HCT116 (cell line): ENCODE measurements around the gene NAALADL2. TPM values are rescaled to one million over a fixed set of nuclear protein-coding genes. Genes with fewer than 3 reads are reported as not detected.

Experiments
- ATAC-seq: fragments of 200-7000 bp; cut with Tn5 transposase; 2 replicates; pipeline ENCODE4 v1.9.1; 2020; ENCODE audit warnings: mild to moderate bottlenecking, moderate library complexity
- BruUV-seq: library from RNA; stranded (reverse); fragments of 400-500 nt; replicated peaks from 2 replicates; lab custom pipeline; 2021; lab: Mats Ljungman, UMichigan
- CTCF ChIA-PET: fragments of 300-600 bp; sonication (Branson Sonifier 250); formaldehyde crosslinking; loops from one replicate; lab custom pipeline; 2021; ENCODE audit warnings: antibody characterized with exemption; lab: Charles Lee
- POLR2A ChIA-PET: fragments of 300-600, 350-600 bp; sonication (Branson Sonifier 250); formaldehyde crosslinking; loops from one replicate; lab custom pipeline; 2021; ENCODE audit warnings: antibody characterized with exemption; lab: Charles Lee
- RAD21 ChIA-PET, 2 experiments: fragments of 300-600 bp; sonication (Branson Sonifier 250); formaldehyde crosslinking; loops; one replicate each; lab custom pipeline; 2023; ENCODE audit warnings: low total read pairs in 2 of 2; ENCODE audit not compliant: uncharacterized antibody in 2 of 2, unreplicated experiment in 2 of 2, low non-redundant PET in 1 of 2; lab: Charles Lee
- DNase-seq: peaks from one replicate; pipeline ENCODE4 v3.0.0-alpha.2; 2010; ENCODE audit warnings: low read depth, low spot score
- H2AFZ ChIP-seq: fragments of 200-600 bp; shearing (Covaris generic), sonication (generic); 2 replicates; pipeline ENCODE4 v1.6.1; 2017; ENCODE audit warnings: low read depth, mixed run types, mixed read lengths, antibody characterized with exemption, low read length; ENCODE audit not compliant: poor library complexity, severe bottlenecking
- H3K27ac ChIP-seq: 2 replicates; pipeline ENCODE4 v1.5.1; 2012; ENCODE audit warnings: low read depth, low read length
- H3K27me3 ChIP-seq: fragments of 200-600 bp; sonication (generic); 2 replicates; pipeline ENCODE4 v1.6.1; 2016; ENCODE audit warnings: mixed run types, low read length, mixed read lengths; ENCODE audit not compliant: insufficient read depth
- H3K36me3 ChIP-seq, 2 experiments: fragments of 200-500 bp in 1 of 2; fragments of 200-600 bp in 1 of 2; sonication (Bioruptor generic) in 1 of 2; sonication (generic) in 1 of 2; 2 replicates each; pipeline versions ENCODE4 v1.5.1 to v1.6.1; 2014 to 2016; ENCODE audit warnings: low read length in 2 of 2, inconsistent platforms in 1 of 2, mixed read lengths in 1 of 2, mixed run types in 1 of 2; ENCODE audit not compliant: insufficient read depth in 2 of 2, control insufficient read depth in 1 of 2
- H3K4me1 ChIP-seq, 2 experiments: fragments of 200-600 bp in 1 of 2; sonication (generic) in 1 of 2; 2 replicates each; pipeline versions ENCODE4 v1.5.1 to v1.6.1; 2012 to 2017; ENCODE audit warnings: low read length in 2 of 2, inconsistent platforms in 1 of 2, mild to moderate bottlenecking in 1 of 2, mixed read lengths in 1 of 2, mixed run types in 1 of 2, moderate library complexity in 1 of 2; ENCODE audit not compliant: insufficient read depth in 2 of 2, control insufficient read depth in 1 of 2
- H3K4me2 ChIP-seq: fragments of 200-600 bp; sonication (generic); 2 replicates; pipeline ENCODE4 v1.6.1; 2017; ENCODE audit warnings: mixed run types, low read length, mixed read lengths
- H3K4me3 ChIP-seq, 2 experiments: fragments of 200-600 bp in 1 of 2; sonication (generic) in 1 of 2; replicated peaks in 1 of 2; 2 replicates each; pipeline ENCODE4 v1.5.1; 2011 to 2016; ENCODE audit warnings: low read length in 2 of 2, control low read depth in 1 of 2, low read depth in 1 of 2, mild to moderate bottlenecking in 1 of 2, mixed read lengths in 1 of 2, mixed run types in 1 of 2
- H3K79me2 ChIP-seq: fragments of 200-600 bp; sonication (generic); 2 replicates; pipeline ENCODE4 v1.6.1; 2017; ENCODE audit warnings: mild to moderate bottlenecking, mixed run types, low read length, moderate library complexity, mixed read lengths; ENCODE audit not compliant: insufficient read depth
- H3K9ac ChIP-seq: fragments of 200-600 bp; sonication (generic); 2 replicates; pipeline ENCODE4 v1.6.1; 2016; ENCODE audit warnings: low read length, mixed read lengths
- H3K9me2 ChIP-seq: fragments of 200-600 bp; sonication (generic), shearing (Covaris generic); 2 replicates; pipeline ENCODE4 v1.6.1; 2017; ENCODE audit warnings: mixed run types, mild to moderate bottlenecking, moderate library complexity; ENCODE audit not compliant: insufficient read depth
- H3K9me3 ChIP-seq, 2 experiments: fragments of 200-500 bp in 1 of 2; fragments of 200-600 bp in 1 of 2; sonication (Bioruptor generic) in 1 of 2; sonication (generic) in 1 of 2; 2 replicates each; pipeline ENCODE4 v1.6.1; 2014 to 2017; ENCODE audit warnings: low read length in 2 of 2, mixed read lengths in 2 of 2, inconsistent platforms in 1 of 2, low read depth in 1 of 2, mild to moderate bottlenecking in 1 of 2, mixed run types in 1 of 2, moderate library complexity in 1 of 2; ENCODE audit not compliant: control insufficient read depth in 1 of 2, insufficient read depth in 1 of 2
- H4K20me1 ChIP-seq: fragments of 200-600 bp; sonication (generic), shearing (Covaris generic); 2 replicates; pipeline ENCODE4 v1.6.1; 2017; ENCODE audit warnings: mixed run types, mild to moderate bottlenecking, moderate library complexity; ENCODE audit not compliant: insufficient read depth
- CEBPB ChIP-seq: IDR thresholded peaks from 2 replicates; pipeline ENCODE4 v1.6.1; 2012; ENCODE audit warnings: low read depth
- EGR1 ChIP-seq: IDR thresholded peaks from 2 replicates; pipeline ENCODE4 v1.6.1; 2012; ENCODE audit warnings: low read depth
- EZH2phosphoT487 ChIP-seq: fragments of 200-600 bp; IDR thresholded peaks from 2 replicates; pipeline ENCODE4 v1.6.1; 2018; ENCODE audit warnings: antibody characterized with exemption, borderline replicate concordance
- FOSL1 ChIP-seq: IDR thresholded peaks from 2 replicates; pipeline ENCODE4 v1.6.1; 2012; ENCODE audit warnings: low read depth
- JUND ChIP-seq: IDR thresholded peaks from 2 replicates; pipeline ENCODE4 v1.6.1; 2012
- POLR2A ChIP-seq: IDR thresholded peaks from 2 replicates; pipeline ENCODE4 v1.7.0; 2011; ENCODE audit warnings: borderline replicate concordance; ENCODE audit not compliant: insufficient read depth, insufficient read length; ENCODE audit errors: extremely low read depth
- RAD21 ChIP-seq: IDR thresholded peaks from 2 replicates; pipeline ENCODE4 v1.6.1; 2012; ENCODE audit warnings: low read depth, mild to moderate bottlenecking
- SP1 ChIP-seq: IDR thresholded peaks from 2 replicates; pipeline ENCODE4 v1.6.1; 2012; ENCODE audit warnings: low read depth
- TCF7L2 ChIP-seq: IDR thresholded peaks from 2 replicates; pipeline ENCODE4 v1.7.0; 2011; ENCODE audit warnings: borderline replicate concordance, inconsistent platforms; ENCODE audit not compliant: insufficient read depth, insufficient read length; ENCODE audit errors: extremely low read depth
- YY1 ChIP-seq: IDR thresholded peaks from 2 replicates; pipeline ENCODE4 v1.6.1; 2011; ENCODE audit warnings: low read length, low read depth, moderate library complexity, mild to moderate bottlenecking; ENCODE audit not compliant: insufficient replicate concordance; ENCODE audit errors: extremely low read depth
- ZNF274 ChIP-seq: fragments of 200-500 bp; sonication (Bioruptor generic); IDR thresholded peaks from 2 replicates; pipeline ENCODE4 v1.6.1; 2014; ENCODE audit warnings: mild to moderate bottlenecking, low read depth, low read length, inconsistent platforms
- intact Hi-C: fragments of 100-400 bp; cut with micrococcal nuclease; formaldehyde crosslinking; loops from 2 replicates; pipeline ENCODE4 v1.10.0; 2022
- total RNA-seq: library from RNA; stranded (reverse); gene quantifications from one replicate; pipeline ENCODE4 v1.2.1, GENCODE V29; 2021; ENCODE audit not compliant: unreplicated experiment
- TF ChIP-seq, protein P1 (sequence below): IDR thresholded peaks from 2 replicates; pipeline ENCODE4 v1.6.1; 2012
- TF ChIP-seq, protein P2 (sequence below), 3 experiments: fragments of 200-600 bp in 1 of 3; sonication (generic) in 1 of 3; IDR thresholded peaks in 2 of 3; conservative IDR thresholded peaks in 1 of 3; 2 replicates each; pipeline ENCODE4 v1.5.1; 2012 to 2017; ENCODE audit warnings: low read depth in 2 of 3, low read length in 2 of 3, antibody characterized with exemption in 1 of 3, borderline replicate concordance in 1 of 3, control low read depth in 1 of 3, mild to moderate bottlenecking in 1 of 3, mixed read lengths in 1 of 3, mixed run types in 1 of 3, moderate library complexity in 1 of 3; ENCODE audit not compliant: insufficient read depth in 1 of 3
- TF ChIP-seq, protein P3 (sequence below): IDR thresholded peaks from 2 replicates; pipeline ENCODE4 v1.6.1; 2012; ENCODE audit warnings: low read depth

NAALADL2 gene
- total RNA-seq, 1 experiment from 2014 or later, result 2.9 TPM

DNA sequence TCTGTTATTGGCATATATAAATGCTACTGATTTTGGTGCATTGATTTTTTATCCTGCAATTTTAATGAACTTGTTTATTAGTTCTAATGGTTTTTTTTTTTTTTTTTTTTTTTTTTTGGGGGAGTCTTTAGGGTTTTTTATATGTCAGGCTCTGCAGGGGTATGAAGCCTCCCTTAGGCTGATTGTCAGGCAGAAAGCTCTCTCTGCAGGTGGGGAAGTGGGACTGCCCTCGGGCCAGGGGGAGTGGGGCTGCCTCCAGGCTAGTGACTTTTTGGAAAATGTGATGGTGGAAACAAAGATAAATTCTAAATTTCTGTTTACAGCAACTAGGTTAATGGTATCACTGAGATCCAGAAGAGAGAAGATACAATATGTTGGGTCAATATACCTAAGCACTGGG, 14.4 kb upstream of the NAALADL2 start:
- ChIA-PET CTCF (no interaction called here), RAD21 (no interaction called here), POLR2A (no interaction called here)
- DNase-seq (no peak), ATAC-seq (no peak)
- Histone ChIP-seq H3K9me2 (no peaks in the 10 kb centered on the region), H4K20me1 (no peaks in the 10 kb centered on the region), H3K4me1 (no peaks in the 10 kb centered on the region), H3K27me3 (no peaks in the 10 kb centered on the region), H3K27ac (no peak overlapping the region), H3K36me3 (no peaks in the 10 kb centered on the region), H3K4me2 (no peak overlapping the region), H3K4me3 (no peak overlapping the region), H3K9me3 (no peaks in the 10 kb centered on the region), H2AFZ (no peak overlapping the region), H3K9ac (no peak overlapping the region), H3K79me2 (no peaks in the 10 kb centered on the region)
- TF ChIP-seq ZNF274 (no peak), YY1 (no peak), EGR1 (no peak), RAD21 (no peak), POLR2A (no peak), JUND (no peak)
- TF ChIP-seq, protein P1, sequence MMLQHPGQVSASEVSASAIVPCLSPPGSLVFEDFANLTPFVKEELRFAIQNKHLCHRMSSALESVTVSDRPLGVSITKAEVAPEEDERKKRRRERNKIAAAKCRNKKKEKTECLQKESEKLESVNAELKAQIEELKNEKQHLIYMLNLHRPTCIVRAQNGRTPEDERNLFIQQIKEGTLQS, result no peak
- BruUV-seq, result no TSS peak
- intact Hi-C loops, result no loop called here

DNA sequence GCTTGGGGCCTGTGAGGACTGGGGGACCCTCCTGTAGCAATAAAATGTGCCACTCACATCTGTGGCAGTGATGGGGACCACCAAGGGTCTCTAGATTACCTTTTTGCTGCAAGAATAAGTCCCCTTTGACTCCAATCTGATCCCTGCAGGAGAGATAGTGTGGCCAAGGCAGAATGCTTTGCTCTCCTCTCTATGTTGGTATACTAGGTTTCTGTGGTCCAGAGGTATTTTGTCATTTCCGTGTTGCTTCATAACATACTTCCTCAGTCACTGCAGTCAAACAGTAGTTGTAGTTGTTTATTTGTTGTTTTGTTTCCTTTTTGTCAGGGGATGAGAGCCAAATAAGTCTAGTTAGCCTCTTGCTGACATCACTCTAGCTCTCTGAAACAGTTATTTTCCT, 13.1 kb upstream of the NAALADL2 start:
- TF ChIP-seq SP1, result no peak
- TF ChIP-seq FOSL1, result no peak
- TF ChIP-seq, protein P1, result no peak
- TF ChIP-seq, protein P2, sequence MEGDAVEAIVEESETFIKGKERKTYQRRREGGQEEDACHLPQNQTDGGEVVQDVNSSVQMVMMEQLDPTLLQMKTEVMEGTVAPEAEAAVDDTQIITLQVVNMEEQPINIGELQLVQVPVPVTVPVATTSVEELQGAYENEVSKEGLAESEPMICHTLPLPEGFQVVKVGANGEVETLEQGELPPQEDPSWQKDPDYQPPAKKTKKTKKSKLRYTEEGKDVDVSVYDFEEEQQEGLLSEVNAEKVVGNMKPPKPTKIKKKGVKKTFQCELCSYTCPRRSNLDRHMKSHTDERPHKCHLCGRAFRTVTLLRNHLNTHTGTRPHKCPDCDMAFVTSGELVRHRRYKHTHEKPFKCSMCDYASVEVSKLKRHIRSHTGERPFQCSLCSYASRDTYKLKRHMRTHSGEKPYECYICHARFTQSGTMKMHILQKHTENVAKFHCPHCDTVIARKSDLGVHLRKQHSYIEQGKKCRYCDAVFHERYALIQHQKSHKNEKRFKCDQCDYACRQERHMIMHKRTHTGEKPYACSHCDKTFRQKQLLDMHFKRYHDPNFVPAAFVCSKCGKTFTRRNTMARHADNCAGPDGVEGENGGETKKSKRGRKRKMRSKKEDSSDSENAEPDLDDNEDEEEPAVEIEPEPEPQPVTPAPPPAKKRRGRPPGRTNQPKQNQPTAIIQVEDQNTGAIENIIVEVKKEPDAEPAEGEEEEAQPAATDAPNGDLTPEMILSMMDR (IDR thresholded peaks at IDR 0.05 in 2 of 3, conservative IDR thresholded peaks at IDR 0.05 in 1 of 3; ENCODE audit: borderline replicate concordance in 1 of 3, insufficient read depth in 1 of 3, low read depth in 2 of 3, low read length in 2 of 3), result no peak
- TF ChIP-seq EZH2phosphoT487, result no peak
- TF ChIP-seq, protein P3, sequence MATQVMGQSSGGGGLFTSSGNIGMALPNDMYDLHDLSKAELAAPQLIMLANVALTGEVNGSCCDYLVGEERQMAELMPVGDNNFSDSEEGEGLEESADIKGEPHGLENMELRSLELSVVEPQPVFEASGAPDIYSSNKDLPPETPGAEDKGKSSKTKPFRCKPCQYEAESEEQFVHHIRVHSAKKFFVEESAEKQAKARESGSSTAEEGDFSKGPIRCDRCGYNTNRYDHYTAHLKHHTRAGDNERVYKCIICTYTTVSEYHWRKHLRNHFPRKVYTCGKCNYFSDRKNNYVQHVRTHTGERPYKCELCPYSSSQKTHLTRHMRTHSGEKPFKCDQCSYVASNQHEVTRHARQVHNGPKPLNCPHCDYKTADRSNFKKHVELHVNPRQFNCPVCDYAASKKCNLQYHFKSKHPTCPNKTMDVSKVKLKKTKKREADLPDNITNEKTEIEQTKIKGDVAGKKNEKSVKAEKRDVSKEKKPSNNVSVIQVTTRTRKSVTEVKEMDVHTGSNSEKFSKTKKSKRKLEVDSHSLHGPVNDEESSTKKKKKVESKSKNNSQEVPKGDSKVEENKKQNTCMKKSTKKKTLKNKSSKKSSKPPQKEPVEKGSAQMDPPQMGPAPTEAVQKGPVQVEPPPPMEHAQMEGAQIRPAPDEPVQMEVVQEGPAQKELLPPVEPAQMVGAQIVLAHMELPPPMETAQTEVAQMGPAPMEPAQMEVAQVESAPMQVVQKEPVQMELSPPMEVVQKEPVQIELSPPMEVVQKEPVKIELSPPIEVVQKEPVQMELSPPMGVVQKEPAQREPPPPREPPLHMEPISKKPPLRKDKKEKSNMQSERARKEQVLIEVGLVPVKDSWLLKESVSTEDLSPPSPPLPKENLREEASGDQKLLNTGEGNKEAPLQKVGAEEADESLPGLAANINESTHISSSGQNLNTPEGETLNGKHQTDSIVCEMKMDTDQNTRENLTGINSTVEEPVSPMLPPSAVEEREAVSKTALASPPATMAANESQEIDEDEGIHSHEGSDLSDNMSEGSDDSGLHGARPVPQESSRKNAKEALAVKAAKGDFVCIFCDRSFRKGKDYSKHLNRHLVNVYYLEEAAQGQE, result no peak
- TF ChIP-seq TCF7L2, result no peak
- no peak for TF ChIP-seq CEBPB
- no peak for TF ChIP-seq YY1
- TF ChIP-seq, all 23 proteins: peak for 0
- CTCF ChIA-PET, result no interaction called here
- H3K36me3 ChIP-seq, result no peaks in the 10 kb centered on the region
- no peaks in the 10 kb centered on the region for H3K4me1 ChIP-seq
- H2AFZ ChIP-seq, result no peak overlapping the region
- intact Hi-C loops, result no loop called here
- no peaks in the 10 kb centered on the region for H3K9me3 ChIP-seq
- H3K27ac ChIP-seq, result no peak overlapping the region
- H3K9me2 ChIP-seq, result no peaks in the 10 kb centered on the region
- H4K20me1 ChIP-seq, result no peaks in the 10 kb centered on the region
- POLR2A ChIA-PET, result no interaction called here
- no peaks in the 10 kb centered on the region for H3K79me2 ChIP-seq
- no peak overlapping the region for H3K4me2 ChIP-seq
- no peaks in the 10 kb centered on the region for H3K27me3 ChIP-seq
- DNase-seq (no peak), ATAC-seq (no peak)
- no TSS peak for BruUV-seq
- RAD21 ChIA-PET, result no interaction called here
- H3K9ac ChIP-seq, result no peak overlapping the region
- no peak overlapping the region for H3K4me3 ChIP-seq
